HG03439 (cell line): ENCODE data around the gene GRAP.

ENCODE experiments used
- ATAC-seq: cut with Tn5 transposase; IDR thresholded peaks from one replicate; pipeline ENCODE4 v1.9.1; 2021; ENCODE audit warnings: mild to moderate bottlenecking, moderate library complexity; ENCODE audit not compliant: unreplicated experiment

The GRAP gene

GRCh38 chr17:19019041-19019941 lies 27.5 kb downstream of the GRAP start:
- ATAC-seq: no peak

- ATAC-seq: no peak
These were observed 28.2 kb downstream of the GRAP start for GRCh38 chr17:19018600-19018950.

GRCh38 chr17:19017804-19018599 lies 28.8 kb downstream of the GRAP start:
- no peak for ATAC-seq

- ATAC-seq: no peak
These were observed 29.4 kb downstream of the GRAP start for GRCh38 chr17:19017401-19017800.

- ATAC-seq: no peak
These were observed 29.9 kb downstream of the GRAP start for GRCh38 chr17:19016881-19017280.

- no peak for ATAC-seq
These were observed 30.5 kb downstream of the GRAP start for GRCh38 chr17:19016297-19016696.

- no peak for ATAC-seq
These were observed 31.3 kb downstream of the GRAP start for GRCh38 chr17:19015428-19015827.

- ATAC-seq: no peak
These were observed 32.0 kb downstream of the GRAP start for GRCh38 chr17:19014628-19015215.

- ATAC-seq: no peak
These were observed 32.7 kb downstream of the GRAP start for GRCh38 chr17:19013806-19014627.

GRCh38 chr17:19013226-19013625 lies 33.5 kb downstream of the GRAP start:
- no peak for ATAC-seq

GRCh38 chr17:19012171-19013080 lies 34.3 kb downstream of the GRAP start:
- ATAC-seq: no peak

- no peak for ATAC-seq
These were observed 35.2 kb downstream of the GRAP start for GRCh38 chr17:19011581-19011980.

GRCh38 chr17:19010729-19011505 lies 35.8 kb downstream of the GRAP start:
- ATAC-seq: no peak

- ATAC-seq: no peak
These were observed 36.8 kb downstream of the GRAP start for GRCh38 chr17:19009970-19010369.

GRCh38 chr17:19006698-19007097 lies 40.1 kb downstream of the GRAP start:
- no peak for ATAC-seq

- no peak for ATAC-seq
These were observed 40.8 kb downstream of the GRAP start for GRCh38 chr17:19005789-19006430.

- no peak for ATAC-seq
These were observed 41.5 kb downstream of the GRAP start for GRCh38 chr17:19005137-19005773.
